ENCODE measurements around the gene ARHGEF7. TPM values are rescaled to one million over a fixed set of nuclear protein-coding genes. Genes with fewer than 3 reads are reported as not detected.

The ARHGEF7 gene
- total and polyA plus RNA-seq, 2 experiments from 2014 or later: 30.1 to 46.8 TPM

DNA sequence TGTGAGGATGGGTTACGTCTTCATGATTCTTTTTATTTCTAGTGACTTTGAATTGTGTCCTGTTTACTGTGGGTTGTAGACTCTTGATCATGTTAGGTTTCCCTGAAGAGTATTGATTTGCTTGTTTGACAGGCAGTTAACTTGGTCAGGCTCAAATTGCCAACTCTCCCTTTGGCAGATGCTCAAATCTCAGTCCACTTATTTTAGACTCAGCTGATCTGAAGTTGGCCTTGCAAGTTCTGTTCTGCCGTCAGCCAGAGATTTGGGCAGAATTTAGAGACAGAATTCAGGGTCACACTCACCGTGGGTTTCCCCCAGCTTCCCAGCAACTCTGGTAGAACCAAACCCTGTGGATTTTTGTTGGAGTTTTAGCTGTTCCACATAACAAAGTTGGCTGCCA lies 133.7 kb downstream of the ARHGEF7 start:
- Histone ChIP-seq H3K4me2 (no peak overlapping the region), H3K36me3 (replicated peaks; ENCODE audit: insufficient read depth, low read depth) (no peaks in the 10 kb centered on the region), H3K79me2 (peaks cover 23% of the 10 kb centered on the region), H2AFZ (no peak overlapping the region), H3K9me2 (replicated peaks; ENCODE audit: insufficient read depth) (no peaks in the 10 kb centered on the region), H3K4me3 (no peak overlapping the region), H3K9me3 (ENCODE audit: low read depth) (no peaks in the 10 kb centered on the region), H3K27me3 (no peaks in the 10 kb centered on the region), H3K27ac (no peak overlapping the region), H3K4me1 (ENCODE audit: insufficient read depth) (peaks cover 8% of the 10 kb centered on the region), H4K20me1 (ENCODE audit: insufficient read depth, poor library complexity, severe bottlenecking) (peaks cover 8% of the 10 kb centered on the region)
- 97% methylated on average over 3 of the region's 3 CpGs for WGBS (ENCODE audit: low lambda C conversion rate, missing lambda C conversion rate)
- TF ChIP-seq EZH2phosphoT487 (IDR thresholded peaks at IDR 0.05; ENCODE audit: low read depth, severe bottlenecking, unreplicated experiment): no peak
- TF ChIP-seq EZH2 (IDR thresholded peaks at IDR 0.05; ENCODE audit: borderline replicate concordance): no peak
- TF ChIP-seq, protein P1, sequence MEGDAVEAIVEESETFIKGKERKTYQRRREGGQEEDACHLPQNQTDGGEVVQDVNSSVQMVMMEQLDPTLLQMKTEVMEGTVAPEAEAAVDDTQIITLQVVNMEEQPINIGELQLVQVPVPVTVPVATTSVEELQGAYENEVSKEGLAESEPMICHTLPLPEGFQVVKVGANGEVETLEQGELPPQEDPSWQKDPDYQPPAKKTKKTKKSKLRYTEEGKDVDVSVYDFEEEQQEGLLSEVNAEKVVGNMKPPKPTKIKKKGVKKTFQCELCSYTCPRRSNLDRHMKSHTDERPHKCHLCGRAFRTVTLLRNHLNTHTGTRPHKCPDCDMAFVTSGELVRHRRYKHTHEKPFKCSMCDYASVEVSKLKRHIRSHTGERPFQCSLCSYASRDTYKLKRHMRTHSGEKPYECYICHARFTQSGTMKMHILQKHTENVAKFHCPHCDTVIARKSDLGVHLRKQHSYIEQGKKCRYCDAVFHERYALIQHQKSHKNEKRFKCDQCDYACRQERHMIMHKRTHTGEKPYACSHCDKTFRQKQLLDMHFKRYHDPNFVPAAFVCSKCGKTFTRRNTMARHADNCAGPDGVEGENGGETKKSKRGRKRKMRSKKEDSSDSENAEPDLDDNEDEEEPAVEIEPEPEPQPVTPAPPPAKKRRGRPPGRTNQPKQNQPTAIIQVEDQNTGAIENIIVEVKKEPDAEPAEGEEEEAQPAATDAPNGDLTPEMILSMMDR (IDR thresholded peaks at IDR 0.05; ENCODE audit: poor library complexity): no peak
- DNase-seq (ENCODE audit: low spot score): no peak

DNA sequence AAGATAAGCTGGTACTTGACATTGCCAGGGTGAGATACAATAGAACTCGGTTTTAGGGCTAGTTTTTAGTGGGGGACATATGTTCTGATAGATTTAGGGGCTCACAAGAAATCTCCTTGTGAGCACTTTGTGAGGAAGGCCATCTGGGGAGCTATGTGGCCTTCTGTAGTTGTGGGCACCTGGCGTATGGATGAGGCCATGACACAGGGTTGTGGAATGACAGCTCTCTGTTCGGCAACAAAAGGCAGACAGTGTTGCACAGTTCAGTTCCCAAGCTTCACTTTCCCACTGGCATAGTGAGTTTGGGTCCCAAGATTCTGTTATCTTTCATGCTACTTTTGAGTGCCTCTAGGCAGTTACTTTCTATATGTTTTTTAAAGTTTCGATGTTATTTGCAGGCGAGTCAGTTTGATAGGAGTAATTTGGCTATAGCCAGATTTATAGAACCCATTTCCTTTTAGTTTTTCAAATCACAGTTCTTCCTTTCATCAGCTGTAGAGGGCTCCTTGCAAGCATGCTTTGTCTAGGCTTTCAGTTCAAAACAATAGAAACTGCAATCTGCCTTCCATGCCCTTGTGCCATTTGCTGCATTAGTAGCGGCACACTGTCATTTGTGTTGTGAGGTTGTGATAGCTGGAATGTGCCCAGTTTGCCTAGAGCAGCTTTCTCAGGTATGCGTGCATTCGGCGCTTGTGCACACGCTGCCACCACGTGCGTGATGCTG lies 134.7 kb downstream of the ARHGEF7 start:
- DNase-seq (ENCODE audit: low spot score): no peak
- no peak overlapping the region for H2AFZ ChIP-seq
- H3K4me1 ChIP-seq (ENCODE audit: insufficient read depth): peaks cover 8% of the 10 kb centered on the region
- H4K20me1 ChIP-seq (ENCODE audit: insufficient read depth, poor library complexity, severe bottlenecking): peaks cover 8% of the 10 kb centered on the region
- H3K79me2 ChIP-seq: peaks cover 19% of the 10 kb centered on the region
- no peaks in the 10 kb centered on the region for H3K27me3 ChIP-seq
- no peak overlapping the region for H3K4me2 ChIP-seq
- no peaks in the 10 kb centered on the region for H3K36me3 ChIP-seq (replicated peaks; ENCODE audit: insufficient read depth, low read depth)
- H3K9me2 ChIP-seq (replicated peaks; ENCODE audit: insufficient read depth): no peaks in the 10 kb centered on the region
- H3K27ac ChIP-seq: no peak overlapping the region
- WGBS (ENCODE audit: low lambda C conversion rate, missing lambda C conversion rate): 96% methylated on average over 12 of the region's 12 CpGs
- TF ChIP-seq EZH2 (IDR thresholded peaks at IDR 0.05; ENCODE audit: borderline replicate concordance) (no peak), EZH2phosphoT487 (IDR thresholded peaks at IDR 0.05; ENCODE audit: low read depth, severe bottlenecking, unreplicated experiment) (no peak)
- TF ChIP-seq, protein P1 (IDR thresholded peaks at IDR 0.05; ENCODE audit: poor library complexity): no peak
- no peak overlapping the region for H3K4me3 ChIP-seq
- no peaks in the 10 kb centered on the region for H3K9me3 ChIP-seq (ENCODE audit: low read depth)

DNA sequence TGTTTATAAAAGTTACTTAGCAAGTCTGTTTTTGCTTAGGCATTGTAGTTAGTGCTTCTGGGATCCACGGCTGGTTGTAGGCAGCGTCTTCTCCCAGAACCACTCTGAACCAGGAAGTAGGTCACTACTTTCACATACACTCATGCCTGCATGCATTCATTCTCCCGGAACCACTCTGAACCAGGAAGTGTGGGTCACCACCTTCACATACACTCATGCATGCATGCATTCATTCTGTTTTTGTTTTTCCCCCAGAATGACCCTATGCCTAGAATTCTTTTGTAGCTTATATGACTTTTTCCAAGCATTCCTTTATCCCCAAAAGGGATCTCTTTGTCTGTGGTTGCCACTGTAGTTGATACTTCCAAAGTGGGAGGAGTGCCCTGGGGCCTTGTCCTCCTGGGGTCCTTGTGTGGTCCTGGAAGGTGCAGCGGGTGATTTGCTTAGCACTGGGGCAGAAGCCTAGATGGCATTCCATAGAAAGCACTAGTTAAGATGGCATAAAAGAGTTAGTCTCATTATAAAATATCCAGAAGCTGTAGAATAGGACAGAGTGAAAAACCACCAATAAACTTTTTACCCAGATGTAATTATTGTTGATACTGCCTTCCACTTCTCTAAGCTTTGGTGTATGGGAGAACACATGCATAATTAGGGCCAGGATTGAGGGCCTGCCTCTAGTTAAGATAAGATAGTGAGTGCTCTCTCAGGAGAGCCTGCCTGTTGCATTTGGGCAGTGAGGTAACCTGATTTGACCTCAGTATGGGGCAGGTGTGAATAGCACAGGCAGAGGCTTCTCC lies 136.7 kb downstream of the ARHGEF7 start:
- H4K20me1 ChIP-seq (ENCODE audit: insufficient read depth, poor library complexity, severe bottlenecking): peaks cover 8% of the 10 kb centered on the region
- no peak for DNase-seq (ENCODE audit: low spot score)
- H3K27me3 ChIP-seq: no peaks in the 10 kb centered on the region
- no peaks in the 10 kb centered on the region for H3K9me3 ChIP-seq (ENCODE audit: low read depth)
- H3K36me3 ChIP-seq (replicated peaks; ENCODE audit: insufficient read depth, low read depth): no peaks in the 10 kb centered on the region
- H3K9me2 ChIP-seq (replicated peaks; ENCODE audit: insufficient read depth): no peaks in the 10 kb centered on the region
- no peak for TF ChIP-seq EZH2phosphoT487 (IDR thresholded peaks at IDR 0.05; ENCODE audit: low read depth, severe bottlenecking, unreplicated experiment)
- TF ChIP-seq, protein P1 (IDR thresholded peaks at IDR 0.05; ENCODE audit: poor library complexity): no peak
- no peak for TF ChIP-seq EZH2 (IDR thresholded peaks at IDR 0.05; ENCODE audit: borderline replicate concordance)
- 87% methylated on average over 4 of the region's 4 CpGs for WGBS (ENCODE audit: low lambda C conversion rate, missing lambda C conversion rate)
- peaks cover 14% of the 10 kb centered on the region for H3K79me2 ChIP-seq
- H3K4me3 ChIP-seq: no peak overlapping the region
- H2AFZ ChIP-seq: no peak overlapping the region
- H3K27ac ChIP-seq: no peak overlapping the region
- H3K4me2 ChIP-seq: no peak overlapping the region
- H3K4me1 ChIP-seq (ENCODE audit: insufficient read depth): peaks cover 8% of the 10 kb centered on the region
